Measurements from ENCODE around the gene ZBTB42. TPM values are rescaled to one million over a fixed set of nuclear protein-coding genes. Genes with fewer than 3 reads are reported as not detected.

ZBTB42 gene
- total and polyA plus RNA-seq, 7 donors, result 1.5 to 5.5 (median 4.2) TPM

DNA sequence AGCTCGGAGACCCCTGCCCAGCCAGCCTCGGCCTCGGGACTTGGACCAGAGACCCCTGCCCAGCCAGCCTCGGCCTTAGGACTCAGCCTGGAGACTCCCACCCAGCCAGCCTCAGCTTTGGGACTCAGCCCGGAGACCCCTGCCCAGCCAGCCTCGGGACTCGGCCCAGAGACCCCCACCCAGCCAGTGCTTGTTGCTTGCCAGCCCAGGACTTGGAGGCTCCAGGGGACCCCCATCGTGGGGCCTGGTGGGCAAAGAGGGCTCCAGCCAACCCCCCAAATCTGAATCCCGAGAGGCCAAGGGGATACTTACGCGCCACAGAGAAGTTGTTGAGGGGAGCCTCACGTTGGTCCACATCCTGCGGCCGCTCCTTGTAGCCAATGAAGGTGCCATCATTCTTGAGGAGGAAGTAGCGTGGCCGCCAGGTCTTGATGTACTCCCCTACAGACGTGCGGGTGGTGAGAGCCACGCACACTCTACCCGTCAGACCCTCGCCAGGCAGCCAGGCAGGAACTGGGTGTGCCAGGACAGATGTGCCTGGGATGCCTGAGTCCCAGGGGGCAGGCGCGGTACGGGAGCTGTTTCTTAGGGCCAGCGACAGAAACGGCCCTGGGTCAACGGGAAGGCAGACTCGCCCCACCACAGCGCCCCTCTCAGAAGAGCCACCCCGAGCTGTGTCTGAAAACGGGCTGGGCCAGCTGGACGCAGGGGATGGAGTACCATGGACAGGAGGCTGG lies 21.0 kb upstream of the ZBTB42 start:
- H3K27ac ChIP-seq, result no peak overlapping the region

DNA sequence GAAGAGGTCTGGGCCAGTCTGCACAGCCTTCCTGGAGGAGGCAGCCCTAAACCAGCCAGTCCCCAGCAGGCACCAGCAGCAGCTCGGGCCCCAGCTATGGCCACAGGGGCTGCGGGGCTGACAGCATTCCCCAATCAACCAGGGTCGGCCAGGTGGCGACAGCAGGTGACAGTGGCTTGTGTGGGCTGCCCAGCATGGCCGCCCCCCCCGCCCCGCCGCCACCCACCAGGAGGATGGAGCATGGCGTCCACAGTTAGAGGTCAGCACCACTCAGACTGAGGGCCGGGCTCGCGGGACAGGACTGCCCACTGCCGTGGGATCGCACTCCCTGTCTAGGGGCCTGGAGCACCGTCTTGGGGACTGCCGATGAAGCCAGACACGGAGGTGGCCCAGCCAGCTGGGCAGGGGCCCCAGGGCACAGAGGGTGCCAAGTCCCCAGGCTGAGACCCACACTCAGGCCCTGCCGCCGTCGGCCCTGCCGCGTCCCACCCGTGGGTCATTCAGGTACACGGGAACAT lies 20.3 kb upstream of the ZBTB42 start:
- H3K36me3 ChIP-seq, result peaks cover 4 to 46% (median 12%) of the 10 kb centered on the region in 4 donors

More for the DNA sequence above, 21.0 kb upstream of the ZBTB42 start:
- Histone ChIP-seq H3K36me3 (peaks cover 4 to 52% (median 13%) of the 10 kb centered on the region in 4 donors), H3K27me3 (no peaks in the 10 kb centered on the region), H3K9me3 (no peaks in the 10 kb centered on the region), H3K4me3 (no peak overlapping the region), H3K4me1 (peaks cover 0 to 11% (median 6%) of the 10 kb centered on the region in 4 donors)
- DNase-seq, result no peak
- TF ChIP-seq POLR2AphosphoS5 (IDR thresholded peaks at IDR 0.05) (no peak), EP300 (IDR thresholded peaks at IDR 0.05) (no peak), CTCF (IDR thresholded peaks at IDR 0.05) (no peak), POLR2A (IDR thresholded peaks at IDR 0.05) (no peak)
- WGBS, 2 donors, result 91 to 94% methylated on average over 32 of the region's 32 CpGs
- intact Hi-C loops (cut with DNase I), result no loop called here

DNA sequence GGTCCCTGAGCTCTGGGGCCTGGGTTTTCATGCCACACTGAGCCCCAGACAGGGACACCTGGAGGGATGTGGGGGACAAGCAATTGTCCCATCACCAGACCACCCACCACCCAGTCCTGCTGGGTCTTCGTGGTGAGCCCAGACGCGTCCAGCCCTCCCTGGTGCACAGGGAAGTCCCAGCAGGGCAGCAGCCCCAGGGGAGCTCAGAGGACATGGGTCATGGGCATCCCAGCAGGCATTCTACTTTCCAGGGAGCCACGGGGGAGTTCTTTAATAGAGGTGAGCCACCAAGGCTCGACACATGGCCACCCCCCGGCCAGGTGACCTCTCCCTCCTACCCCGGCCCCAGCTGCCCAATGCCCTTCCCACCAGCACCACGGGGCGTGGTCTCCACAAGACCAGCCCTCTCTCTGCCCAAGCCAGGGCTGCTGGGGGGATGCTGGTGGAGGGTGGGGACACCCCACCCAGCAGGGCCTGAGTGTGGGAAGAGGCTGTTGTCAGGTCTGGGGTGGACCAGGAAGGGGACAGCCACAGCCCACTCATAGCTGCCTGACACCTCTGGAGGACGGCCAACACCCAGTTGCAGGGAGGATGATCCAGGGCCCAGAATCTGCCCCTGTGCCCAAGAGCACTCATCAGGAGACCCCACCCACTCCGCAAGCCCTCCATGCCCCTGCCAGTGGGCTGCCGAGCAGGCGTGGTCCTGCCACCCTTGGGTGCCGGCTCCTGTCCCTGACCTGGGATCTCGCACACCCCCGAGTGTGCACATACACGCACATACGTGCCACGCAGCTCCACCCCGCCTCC lies 19.4 kb upstream of the ZBTB42 start:
- Histone ChIP-seq H3K27ac (no peak overlapping the region), H3K36me3 (peaks cover 1 to 40% (median 12%) of the 10 kb centered on the region in 4 donors), H3K4me1 (peaks cover 0 to 27% (median 21%) of the 10 kb centered on the region in 4 donors), H3K27me3 (no peaks in the 10 kb centered on the region), H3K9me3 (no peaks in the 10 kb centered on the region), H3K4me3 (no peak overlapping the region)
- intact Hi-C loops (cut with DNase I), result no loop called here
- TF ChIP-seq EP300 (IDR thresholded peaks at IDR 0.05) (no peak), CTCF (IDR thresholded peaks at IDR 0.05) (no peak), POLR2AphosphoS5 (IDR thresholded peaks at IDR 0.05) (no peak), POLR2A (IDR thresholded peaks at IDR 0.05) (no peak)
- no peak for DNase-seq
- 88 to 92% methylated on average over 20 of the region's 20 CpGs for WGBS, 2 donors

More for the DNA sequence above, 20.3 kb upstream of the ZBTB42 start:
- no peak overlapping the region for H3K4me3 ChIP-seq
- peaks cover 0 to 18% (median 12%) of the 10 kb centered on the region in 4 donors for H3K4me1 ChIP-seq
- TF ChIP-seq POLR2AphosphoS5 (IDR thresholded peaks at IDR 0.05) (no peak), POLR2A (IDR thresholded peaks at IDR 0.05) (no peak), EP300 (IDR thresholded peaks at IDR 0.05) (no peak), CTCF (IDR thresholded peaks at IDR 0.05) (no peak)
- no peak overlapping the region for H3K27ac ChIP-seq
- no peak for DNase-seq
- 93 to 94% methylated on average over 24 of the region's 24 CpGs for WGBS, 2 donors
- intact Hi-C loops (cut with DNase I), result no loop called here
- no peaks in the 10 kb centered on the region for H3K9me3 ChIP-seq
- no peaks in the 10 kb centered on the region for H3K27me3 ChIP-seq

GRCh38 chr14:104782086-104782807 lies 18.7 kb upstream of the ZBTB42 start:
- intact Hi-C loops (cut with DNase I), result no loop called here
- Histone ChIP-seq H3K4me1 (peaks cover 0 to 34% (median 29%) of the 10 kb centered on the region in 4 donors), H3K27me3 (no peaks in the 10 kb centered on the region), H3K4me3 (no peak overlapping the region), H3K36me3 (peaks cover 0 to 39% (median 12%) of the 10 kb centered on the region in 4 donors), H3K9me3 (no peaks in the 10 kb centered on the region), H3K27ac (no peak overlapping the region)
- DNase-seq, result no peak
- WGBS, 2 donors, result 91 to 92% methylated on average over 28 of the region's 28 CpGs
- TF ChIP-seq POLR2A (IDR thresholded peaks at IDR 0.05) (no peak), CTCF (IDR thresholded peaks at IDR 0.05) (no peak), POLR2AphosphoS5 (IDR thresholded peaks at IDR 0.05) (no peak), EP300 (IDR thresholded peaks at IDR 0.05) (no peak)
